ENCODE measurements around the gene DNAL1.

Gene DNAL1

DNA sequence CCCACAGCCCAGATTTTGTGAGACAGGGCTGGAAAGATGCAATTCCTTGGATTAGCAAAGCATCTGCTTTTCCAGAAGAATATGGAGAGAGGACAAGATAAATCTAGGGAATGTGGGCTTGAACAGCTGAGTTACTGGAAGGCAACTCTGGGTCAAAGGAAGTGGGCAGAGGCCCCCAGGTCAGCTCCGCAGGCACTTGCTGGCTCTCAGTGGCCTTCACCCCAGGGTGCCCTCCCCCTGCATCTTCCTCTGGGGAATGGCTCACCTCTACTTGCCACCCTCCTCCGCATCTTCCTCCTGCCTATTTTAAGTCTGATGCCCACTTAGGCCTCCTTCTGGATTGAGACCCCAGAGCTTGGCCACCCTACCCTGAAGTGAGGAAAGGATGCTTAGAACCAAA, 79.9 kb downstream of the DNAL1 start:
- no peak for DNase-seq (ENCODE audit: low read depth in 2 of 2)

DNA sequence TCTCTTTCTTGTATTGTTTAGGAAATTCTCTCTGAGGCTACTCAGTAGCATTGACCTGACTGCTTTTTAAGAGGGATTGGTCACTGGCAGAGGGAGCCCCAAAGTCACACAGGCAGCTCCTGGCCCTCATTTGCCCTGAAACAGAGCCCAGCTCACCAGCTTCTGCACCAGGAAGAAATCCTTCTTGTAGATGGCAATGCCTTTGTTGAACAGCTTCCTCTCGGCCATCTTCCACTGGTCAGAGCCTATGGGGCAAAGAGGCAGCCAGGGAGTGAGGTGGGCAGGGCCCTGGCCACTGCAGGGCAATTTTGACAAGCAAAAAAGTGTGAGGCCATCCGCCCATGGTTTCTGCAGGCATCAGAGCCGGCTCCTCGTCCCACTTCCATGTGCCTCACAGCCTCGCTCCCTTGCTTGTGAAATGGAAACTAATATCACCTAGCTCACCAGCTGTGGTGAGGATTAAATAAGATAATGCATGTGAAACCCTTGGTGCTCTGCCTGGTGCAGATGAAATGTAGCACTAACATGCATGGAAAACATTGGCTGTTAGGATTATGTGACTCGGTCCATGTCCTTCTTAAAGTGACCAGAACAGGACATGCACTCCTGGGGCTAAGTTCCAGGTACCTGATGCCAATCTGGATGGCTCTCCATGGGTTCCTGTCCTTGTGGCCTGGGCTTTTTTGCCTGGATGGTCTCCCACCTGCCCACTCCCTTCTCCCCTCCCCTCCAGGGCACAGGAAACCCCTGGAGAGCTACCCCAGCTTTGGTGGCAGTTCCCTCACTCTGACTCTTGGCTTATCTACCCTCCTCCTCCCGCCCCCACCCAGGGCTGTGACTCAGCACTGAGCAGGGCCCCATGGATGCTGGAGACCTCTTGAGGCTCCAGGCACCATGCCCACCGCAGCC, 80.6 kb downstream of the DNAL1 start:
- DNase-seq (ENCODE audit: low read depth in 2 of 2): no peak

DNA sequence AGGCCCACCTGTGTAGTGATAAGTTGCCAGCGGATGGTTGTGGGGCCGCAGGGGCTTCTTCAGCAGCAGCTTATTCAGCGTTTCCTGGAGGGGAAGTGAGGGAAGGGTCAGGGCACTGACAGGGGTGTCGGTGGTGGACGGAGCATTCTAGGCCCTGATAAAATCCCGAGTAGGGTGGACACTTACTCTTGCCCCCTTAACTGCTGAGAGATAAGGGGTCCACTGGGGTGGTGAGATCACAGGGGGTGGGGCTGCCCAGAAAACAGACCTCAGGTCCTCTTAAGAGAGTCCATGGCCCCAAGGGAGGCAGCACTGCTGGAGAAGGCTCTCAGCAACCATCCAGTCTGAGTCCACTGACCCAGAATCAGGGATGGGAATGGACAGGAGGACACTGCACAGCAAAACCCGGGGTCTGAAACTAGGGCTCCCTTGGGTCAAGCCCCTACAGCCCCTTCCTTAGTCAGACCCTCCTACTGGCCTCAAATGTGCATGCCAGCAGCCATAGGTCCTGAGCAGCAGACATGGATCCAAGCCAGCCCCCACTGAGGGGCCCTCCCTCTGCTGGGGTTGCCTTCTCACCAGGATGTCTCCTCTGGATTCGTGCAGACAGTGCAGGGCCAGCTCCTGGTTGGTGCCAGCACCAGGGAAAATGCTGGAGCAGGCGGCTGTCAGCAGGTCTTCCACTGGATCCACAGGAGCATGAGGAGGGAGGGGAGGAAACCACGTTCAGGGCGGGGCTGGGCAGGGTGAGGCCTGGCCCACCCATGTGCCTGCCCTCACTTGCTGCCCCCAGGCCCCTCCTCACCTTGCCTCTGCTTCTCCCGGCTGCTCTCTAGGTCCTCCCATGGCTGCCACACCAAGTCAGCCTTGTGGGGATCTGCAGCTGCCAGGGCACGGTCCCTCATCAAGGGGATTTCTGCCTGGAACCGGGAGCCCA, 81.5 kb downstream of the DNAL1 start:
- DNase-seq (ENCODE audit: low read depth in 2 of 2): no peak

DNA sequence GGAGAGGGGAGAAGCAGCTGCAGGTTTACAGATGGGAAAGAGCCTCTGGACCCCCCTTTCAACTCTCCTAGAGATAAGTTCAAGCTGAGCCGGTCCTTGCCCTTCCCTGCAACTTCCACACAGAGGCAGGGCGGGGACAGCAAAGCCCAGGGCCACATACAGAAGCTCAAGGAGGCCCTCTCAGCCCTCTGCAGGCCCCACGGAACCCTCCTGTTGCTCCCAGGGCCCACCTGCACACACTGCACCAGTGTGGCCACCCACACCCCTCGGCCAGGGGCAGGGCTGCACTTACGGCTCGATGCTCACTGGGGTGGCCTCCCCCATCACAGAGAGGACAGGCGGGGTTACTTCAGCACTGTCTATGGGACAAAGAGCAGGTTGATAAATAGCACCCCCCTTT, 82.4 kb downstream of the DNAL1 start:
- no peak for DNase-seq (ENCODE audit: low read depth in 2 of 2)

DNA sequence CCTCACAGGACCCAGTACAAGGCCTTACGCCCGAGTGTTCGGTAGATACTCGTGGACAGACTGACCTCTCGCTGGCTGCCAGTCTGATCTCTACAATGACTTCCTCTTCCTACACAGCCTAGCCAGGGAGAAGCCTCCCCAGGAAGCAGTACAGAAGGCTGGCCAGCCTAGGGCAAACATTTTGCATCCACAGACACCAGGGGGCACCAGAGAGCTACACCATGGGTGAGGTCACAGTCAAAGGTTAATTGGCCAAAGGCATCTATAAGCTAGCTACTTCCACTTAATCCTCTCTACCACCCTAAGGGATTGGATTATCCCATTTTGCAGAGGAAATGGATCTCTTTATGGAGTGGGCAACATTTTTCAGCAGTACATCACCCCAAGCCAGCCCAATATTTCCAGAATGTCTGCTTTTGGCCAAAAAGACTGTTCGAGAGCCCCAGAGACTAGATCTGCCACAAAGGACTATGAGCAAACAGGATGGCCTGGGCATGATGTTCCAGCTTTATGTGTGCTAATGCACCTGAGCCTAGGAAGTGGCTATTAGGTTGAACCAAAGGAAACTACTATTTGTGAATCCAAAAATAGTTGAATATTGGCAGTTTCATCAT, 84.0 kb downstream of the DNAL1 start:
- DNase-seq (ENCODE audit: low read depth in 2 of 2): peak; percentile 61 to 63

DNA sequence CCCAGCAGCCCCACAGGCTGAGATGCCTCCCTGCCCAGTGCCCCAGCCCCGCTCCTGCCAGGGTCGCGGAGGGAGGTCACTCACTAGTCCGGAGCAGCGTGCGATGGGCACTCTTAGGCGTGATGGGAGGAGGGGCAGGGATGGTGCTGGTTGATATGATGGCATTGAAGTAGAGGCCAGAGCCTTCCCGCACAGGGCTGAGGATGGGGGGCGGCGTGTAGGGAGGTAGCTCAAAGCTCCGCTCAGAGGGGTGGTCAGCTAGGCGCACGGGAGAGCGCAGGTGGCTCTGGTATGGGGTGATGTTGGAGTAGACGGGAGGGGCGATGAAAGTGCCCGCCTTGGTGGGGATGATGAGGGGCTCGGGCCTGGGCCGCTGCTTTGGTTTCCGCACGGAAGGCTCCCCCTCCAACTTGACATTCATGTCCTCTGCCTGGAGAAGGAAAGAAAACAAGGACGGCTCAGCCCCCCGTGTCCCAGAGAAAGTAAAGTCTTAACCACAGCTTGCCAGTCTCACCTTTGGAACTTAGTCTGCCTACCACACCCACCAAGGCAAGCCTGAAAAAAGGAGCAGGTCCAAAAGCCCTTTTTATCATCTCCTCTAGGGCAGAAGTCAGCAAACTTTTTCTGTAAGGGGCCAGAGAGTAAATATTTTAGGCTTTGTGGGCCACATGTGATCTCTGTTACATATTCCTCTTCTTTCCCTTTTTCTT, 84.9 kb downstream of the DNAL1 start:
- DNase-seq (ENCODE audit: low read depth in 2 of 2): no peak

DNA sequence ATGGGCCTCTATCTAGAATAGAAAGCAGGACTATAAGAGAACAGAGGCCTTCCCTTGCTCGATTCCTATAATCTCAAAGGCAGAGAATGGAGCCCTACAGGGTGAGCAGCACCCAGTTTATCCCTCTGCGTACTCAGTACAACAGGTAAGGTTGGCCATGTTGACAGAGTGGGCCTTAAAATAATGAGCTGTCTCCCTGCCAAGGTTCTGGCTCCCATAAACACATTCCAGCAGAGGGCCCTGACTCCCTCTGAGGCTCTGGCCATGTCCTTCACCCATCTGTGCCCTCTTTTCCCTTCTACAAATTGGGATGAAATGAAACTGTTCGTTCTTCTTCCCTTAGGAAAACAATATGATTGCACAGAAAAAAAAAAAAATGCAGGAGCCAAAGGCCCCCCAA, 86.3 kb downstream of the DNAL1 start:
- DNase-seq (ENCODE audit: low read depth in 2 of 2): no peak

DNA sequence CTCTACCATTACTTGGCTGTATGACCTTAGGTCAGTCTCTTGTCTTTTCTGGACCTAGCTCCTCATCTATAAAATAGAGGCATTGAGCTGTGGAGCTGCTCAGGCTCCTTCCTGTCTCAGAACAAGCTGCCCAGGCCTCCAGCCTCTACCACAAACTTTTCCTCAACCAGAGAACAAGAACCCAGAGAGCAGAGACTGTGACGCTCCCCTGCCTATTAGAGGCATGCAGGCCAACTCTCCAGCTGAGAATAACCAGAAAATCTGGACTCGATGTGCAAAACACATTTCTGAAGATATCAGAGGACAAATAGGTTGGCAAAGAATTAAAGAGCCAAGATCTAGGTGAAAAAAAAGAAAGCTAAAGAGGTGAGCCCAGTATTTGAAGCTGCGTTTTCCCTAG, 87.2 kb downstream of the DNAL1 start:
- DNase-seq (ENCODE audit: low read depth in 2 of 2): no peak

DNA sequence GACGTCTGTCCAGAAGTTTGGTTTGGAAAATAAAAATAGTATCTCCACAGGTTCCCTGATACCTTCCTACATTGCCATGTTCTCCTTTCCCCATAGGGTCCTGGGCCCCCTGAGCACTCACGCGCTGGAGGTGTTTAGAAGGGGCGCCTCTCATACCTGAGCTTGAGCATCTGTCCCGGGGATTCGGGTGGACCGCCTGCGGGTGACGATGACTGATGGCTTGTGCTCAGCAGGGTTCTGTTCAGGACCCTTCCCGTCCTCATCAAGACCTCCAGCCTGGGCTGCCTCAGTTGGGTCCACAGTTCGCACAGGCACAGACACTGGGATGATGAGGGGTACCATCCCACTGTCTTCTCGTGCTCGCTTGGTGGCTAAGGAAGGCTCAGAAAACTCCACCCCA, 92.1 kb downstream of the DNAL1 start:
- DNase-seq (ENCODE audit: low read depth in 2 of 2): no peak

DNA sequence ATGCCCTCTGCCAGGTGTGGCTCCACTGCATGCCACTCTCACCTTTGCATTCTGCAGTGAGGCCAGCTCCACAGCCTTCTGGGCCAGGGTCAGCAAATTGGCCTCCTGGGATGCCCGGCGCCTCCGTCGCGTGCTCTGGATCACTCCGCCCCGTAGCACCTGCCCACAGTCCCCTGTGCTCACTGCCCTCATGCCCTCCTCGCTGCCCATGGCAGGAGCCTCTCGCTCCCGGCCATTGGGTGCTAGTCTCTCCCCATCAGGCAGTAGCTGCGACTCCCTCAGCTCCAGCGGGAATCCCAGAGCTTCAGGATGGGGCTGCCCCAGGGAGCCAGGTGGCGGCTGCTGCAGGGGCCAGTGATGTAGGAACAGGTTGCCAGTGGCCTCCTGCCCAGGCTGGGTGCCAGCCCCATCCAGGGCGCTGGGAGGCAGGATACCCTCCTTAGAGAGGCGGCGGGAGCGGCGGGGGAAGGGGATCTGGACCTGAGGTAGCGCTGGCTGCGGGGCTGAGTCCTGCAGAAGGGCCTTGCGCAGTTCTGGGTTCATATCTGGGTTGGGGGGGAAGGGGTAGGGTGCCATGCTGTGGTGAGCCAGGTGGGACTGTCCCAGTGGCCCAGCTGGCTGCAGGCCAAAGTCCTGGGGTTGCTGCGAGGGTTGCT, 93.9 kb downstream of the DNAL1 start:
- DNase-seq (ENCODE audit: low read depth in 2 of 2): no peak

DNA sequence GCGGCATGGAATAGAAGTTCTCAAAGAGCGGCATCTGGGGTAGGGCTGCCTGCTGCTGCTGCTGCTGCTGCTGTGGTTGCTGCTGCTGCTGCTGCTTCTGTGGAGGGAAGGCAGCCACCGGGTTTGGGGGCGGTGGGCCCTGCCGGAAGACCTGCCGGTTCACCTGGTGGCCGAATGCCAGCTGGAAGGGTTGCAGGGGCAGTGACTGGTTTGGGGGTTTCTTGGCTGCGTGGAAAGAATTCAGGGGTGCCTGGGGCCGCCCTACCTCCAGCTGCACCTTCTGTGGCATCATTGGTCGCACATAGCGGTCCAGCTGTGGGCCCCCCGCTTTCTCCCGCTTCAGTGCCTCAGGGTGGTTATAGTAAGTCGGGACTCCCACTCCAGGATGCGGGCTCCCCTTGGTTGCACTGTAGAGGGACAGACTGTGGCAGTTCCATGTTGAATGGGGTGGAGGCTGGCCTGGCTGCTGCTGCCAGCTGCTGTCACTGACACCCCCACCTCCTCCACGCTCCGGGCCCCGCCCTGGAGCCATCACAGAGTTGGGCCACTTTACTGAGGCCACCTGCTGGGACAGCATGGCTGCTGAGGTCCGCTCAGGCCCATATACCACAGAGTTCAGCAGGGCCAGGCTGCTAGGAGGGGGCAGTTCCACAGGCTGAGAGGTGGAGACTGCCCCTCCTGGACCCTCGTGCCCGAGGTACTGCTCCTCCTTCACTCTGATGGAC, 94.5 kb downstream of the DNAL1 start:
- no peak for DNase-seq (ENCODE audit: low read depth in 2 of 2)

DNA sequence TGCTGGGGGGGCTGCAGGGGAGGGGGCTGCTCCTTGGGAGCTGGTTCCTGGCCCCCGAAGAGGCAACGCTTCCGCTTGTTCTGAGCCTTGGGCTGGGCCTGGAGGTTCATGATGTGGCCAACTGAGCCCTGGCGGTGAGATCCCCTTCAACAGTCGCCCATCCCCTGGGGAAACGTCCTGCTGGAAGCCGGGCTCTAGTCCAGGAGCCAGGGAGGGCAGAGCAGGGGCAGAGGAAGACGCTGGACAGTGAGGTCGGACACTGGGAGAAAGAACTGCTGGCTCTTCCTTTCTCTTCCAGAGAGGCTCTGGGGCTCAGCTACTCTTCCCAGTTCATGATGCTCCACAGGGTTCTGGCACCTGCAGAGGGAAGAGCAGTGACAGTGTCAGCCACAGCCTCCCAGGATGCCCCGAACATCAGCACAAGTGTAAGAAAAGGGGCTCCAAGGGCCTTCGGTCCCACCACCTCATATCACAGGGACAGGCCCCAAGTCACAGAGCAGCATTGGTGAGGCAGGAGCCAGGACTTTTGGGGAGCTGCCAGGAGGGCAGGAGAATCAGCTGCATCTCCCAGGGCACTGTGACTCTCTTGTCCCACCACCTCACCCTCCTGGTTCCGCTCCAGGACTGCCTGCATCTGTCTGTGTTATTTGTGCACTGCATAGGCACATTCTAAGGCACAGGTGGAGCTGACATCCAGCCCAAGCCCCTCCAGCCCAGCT, 95.3 kb downstream of the DNAL1 start:
- no peak for DNase-seq (ENCODE audit: low read depth in 2 of 2)

DNA sequence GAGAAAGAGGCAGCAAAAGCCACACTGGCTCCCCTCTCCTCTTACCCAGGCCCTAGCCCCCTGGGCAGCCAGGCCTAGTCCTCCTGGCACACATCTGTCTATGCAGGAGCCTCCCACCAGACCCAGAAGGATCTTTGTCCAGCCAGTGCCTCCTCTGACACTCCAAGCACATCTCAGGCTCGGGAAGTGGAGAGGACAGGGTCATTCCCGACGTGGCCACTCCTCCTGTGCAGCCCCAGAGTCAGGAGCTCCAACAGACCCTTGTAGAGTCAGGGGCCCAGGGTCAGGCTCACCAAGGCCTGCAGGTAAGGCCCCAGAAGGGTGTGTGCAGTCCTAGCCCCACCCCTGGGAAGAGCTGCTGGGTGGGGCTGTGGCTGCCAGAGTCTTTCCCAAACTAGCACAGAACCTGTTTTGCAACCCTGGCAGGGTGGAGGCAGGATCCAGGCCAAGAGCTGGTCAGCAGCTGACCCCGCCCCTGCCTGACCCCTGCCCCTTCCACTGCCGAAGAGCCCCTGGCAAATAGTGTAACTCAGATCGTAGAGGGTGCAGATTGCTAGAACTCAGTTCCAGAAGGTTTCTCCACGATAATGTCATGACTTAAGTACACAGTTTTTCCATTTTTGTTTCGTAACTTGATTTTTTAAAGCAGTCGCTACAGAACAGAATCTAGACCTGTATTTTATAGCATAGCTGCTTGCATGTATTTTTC, 96.0 kb downstream of the DNAL1 start:
- no peak for DNase-seq (ENCODE audit: low read depth in 2 of 2)

DNA sequence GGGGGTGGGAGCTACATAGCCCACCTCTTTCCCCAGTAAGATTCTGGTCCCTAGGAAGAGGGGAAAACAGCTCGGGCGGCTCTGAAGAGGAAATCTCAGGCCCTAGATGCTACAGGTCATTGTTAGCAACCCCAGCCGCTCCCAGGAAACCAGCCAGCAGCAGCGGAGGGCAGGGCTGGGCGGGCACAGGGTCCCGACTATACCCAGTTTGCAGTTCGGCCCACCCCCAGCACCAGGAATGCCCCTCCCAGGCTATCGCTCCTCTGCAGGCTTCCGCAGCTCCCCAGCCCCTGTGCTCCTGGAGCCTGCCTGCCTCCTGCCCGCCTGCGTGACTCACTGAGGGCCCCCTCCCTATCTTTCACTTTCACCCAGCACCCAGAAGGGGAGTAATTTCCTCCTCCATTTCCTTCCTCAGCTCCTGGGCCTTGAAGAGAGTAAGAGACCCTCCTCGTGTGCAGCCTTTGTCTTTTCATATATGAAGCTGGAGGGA, 96.6 kb downstream of the DNAL1 start:
- peak in 1 of 2 donors; percentile 63 for DNase-seq (ENCODE audit: low read depth in 2 of 2)

DNA sequence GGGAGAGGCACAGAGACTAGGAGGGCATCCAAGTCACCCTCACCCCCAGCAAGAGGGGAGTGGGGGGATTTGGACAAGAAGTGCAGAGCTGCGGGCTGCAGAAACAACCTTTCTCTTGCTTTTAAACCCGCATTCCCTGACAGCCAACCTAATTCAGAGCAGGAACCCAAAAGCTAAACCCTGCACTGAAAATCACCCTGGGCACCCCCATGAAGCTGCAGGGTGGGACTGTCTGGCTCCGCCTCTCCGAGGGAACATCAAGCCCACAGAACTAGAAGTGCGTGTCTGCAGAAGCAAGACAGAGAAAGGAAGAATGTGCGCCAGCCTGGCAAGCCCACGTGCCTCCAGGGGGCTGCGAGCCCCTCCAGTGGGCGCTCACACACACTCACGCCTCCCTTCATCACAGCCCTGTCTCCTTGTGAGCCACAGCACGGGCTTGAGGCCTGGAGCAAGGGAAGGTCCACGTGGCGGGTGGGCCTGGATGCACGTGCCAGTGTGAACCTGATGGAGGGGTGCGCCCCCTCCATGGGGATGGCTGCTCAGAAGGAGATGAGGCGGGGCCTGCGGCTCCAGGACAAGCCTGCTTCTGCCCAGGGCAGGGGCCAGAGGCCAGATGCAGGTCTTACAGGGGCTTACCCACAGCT, 97.2 kb downstream of the DNAL1 start:
- no peak for DNase-seq (ENCODE audit: low read depth in 2 of 2)

DNA sequence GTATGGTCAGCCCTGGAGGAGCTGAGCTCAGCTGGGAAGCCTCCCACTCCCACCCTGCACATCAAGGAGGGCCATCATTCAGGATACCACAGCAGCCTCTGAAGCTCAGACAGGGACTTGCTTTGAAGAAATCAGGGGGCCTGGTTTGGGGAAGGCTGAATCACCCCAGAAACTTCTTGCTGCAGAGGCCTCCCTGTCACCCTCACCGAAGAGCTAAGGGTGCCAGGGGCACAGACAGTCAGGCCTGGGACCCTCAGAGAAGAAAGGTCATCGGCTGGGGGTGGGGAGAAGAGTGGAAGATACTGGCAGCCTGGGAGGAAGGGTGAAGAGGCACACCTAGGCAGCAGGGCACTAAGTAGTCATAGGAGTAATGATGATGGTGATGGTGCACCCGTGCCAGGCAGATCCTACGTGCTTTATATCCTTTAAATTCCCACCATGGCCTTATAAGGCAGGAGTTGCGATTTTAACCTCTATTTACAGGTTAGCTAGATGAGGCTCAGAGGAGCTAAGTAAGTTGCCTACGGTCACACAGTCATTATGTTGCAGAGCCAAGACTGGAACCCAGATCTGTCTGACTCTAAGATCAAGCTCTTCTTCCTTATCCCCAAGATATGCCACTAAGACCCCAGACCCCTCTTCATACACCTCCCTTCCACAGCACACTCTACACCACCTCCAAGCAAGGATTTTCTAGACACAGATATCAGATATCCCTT, 97.9 kb downstream of the DNAL1 start:
- no peak for DNase-seq (ENCODE audit: low read depth in 2 of 2)

DNA sequence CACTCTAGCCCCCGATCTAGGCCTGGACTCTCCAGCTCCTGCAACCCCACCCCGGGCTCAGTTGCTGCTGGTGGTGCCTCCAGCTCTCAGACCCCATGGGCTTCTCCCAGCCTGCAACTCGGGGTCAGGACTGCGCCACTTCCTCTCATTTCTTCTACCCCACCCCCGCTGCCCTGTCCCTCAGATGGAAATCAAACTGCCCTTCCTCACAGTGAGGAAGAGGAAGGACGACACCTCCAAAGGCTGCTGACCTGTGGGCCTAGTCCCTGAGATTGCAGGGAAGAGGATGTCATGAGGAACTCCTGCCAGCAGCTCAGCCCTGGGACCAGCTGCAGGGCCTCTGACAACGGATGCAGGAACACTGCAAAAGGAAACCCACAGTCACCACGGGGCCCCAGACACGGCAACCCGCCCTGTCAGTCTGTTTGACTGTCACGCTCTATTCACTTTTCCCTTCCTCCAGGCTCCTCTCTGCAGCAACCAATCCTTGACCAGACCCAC, 98.7 kb downstream of the DNAL1 start:
- no peak for DNase-seq (ENCODE audit: low read depth in 2 of 2)

Data from stimulated activated CD8-positive, alpha-beta memory T cell treated with anti-CD3 and anti-CD28 coated beads, Interleukin-15, amount 100 ng/mL, for 48 hours (primary cell).